ENCODE measurements around the gene CREG2. TPM values are rescaled to one million over a fixed set of nuclear protein-coding genes. Genes with fewer than 3 reads are reported as not detected.

CREG2 gene
- total and polyA plus RNA-seq, 2 experiments from 2014 or later, result 1.7 to 2.6 TPM

- Histone ChIP-seq H3K9me2 (ENCODE audit: insufficient read depth) (no peaks in the 10 kb centered on the region), H3F3A (replicated peaks; ENCODE audit: low read depth) (peaks cover 6% of the 10 kb centered on the region; the same call in 1 of the 2 replicates), H3K4me2 (no peak overlapping the region), H3K27me3 (ENCODE audit: insufficient read depth) (no peaks in the 10 kb centered on the region), H3K36me3 (ENCODE audit: insufficient read depth) (no peaks in the 10 kb centered on the region), H3K27ac (ENCODE audit: low read depth) (no peak overlapping the region), H3K79me2 (replicated peaks; ENCODE audit: insufficient read depth) (no peaks in the 10 kb centered on the region), H2AFZ (peak overlapping the region; percentile 82), H3K4me1 (ENCODE audit: insufficient read depth) (peaks cover 24% of the 10 kb centered on the region), H4K20me1 (replicated peaks; ENCODE audit: insufficient read depth) (no peaks in the 10 kb centered on the region), H3K4me3 (no peak overlapping the region)
- DNase-seq (ENCODE audit: low spot score) (peak; percentile 95), ATAC-seq (peak; percentile 78)
- peaks cover 14% of the 10 kb centered on the region for H3K9me3 Mint-ChIP-seq
- no peak overlapping the region for H3K4me3 Mint-ChIP-seq
- H3K27ac Mint-ChIP-seq, result no peak overlapping the region
- TF ChIP-seq CTCF (conservative IDR thresholded peaks at IDR 0.05; ENCODE audit: low read depth in 2 of 2) (peak; percentile 89 to 91), ZNF114 (CRISPR knock-in tag; IDR thresholded peaks at IDR 0.05) (no peak)
- peaks cover 40% of the 10 kb centered on the region for H3K4me1 Mint-ChIP-seq
- peaks cover 13% of the 10 kb centered on the region for H3K27me3 Mint-ChIP-seq (ENCODE audit: insufficient read depth, low read depth, poor library complexity)
- peaks cover 6% of the 10 kb centered on the region; the same call in 1 of the 3 replicates for H3K36me3 Mint-ChIP-seq (ENCODE audit: low read depth)
Observed at GRCh38 chr2:101341901-101342624, 45.2 kb downstream of the CREG2 start.

DNA sequence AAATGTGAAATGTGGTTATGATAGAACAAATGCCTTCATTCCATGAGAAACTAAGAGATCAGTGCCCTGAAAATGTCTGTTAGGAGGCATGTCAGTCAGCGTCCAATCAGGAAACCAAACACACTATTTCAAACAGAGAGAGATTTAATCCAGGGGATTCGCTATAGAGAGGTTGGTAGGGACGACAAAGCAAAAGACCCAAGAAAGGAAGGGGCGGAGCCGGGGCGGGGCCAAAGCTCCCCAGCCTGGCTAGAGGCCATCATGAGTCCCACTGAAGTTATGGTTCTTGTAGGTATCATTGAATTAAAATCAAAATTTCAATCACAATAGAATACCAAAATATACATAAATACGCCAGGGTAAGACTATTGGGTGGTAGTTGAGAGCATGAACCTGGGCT is 45.9 kb downstream of the CREG2 start:
- H3K27me3 Mint-ChIP-seq (ENCODE audit: insufficient read depth, low read depth, poor library complexity), result peaks cover 13% of the 10 kb centered on the region
- no peak for TF ChIP-seq CREB1 (CRISPR knock-in tag; IDR thresholded peaks at IDR 0.05; ENCODE audit: low read depth)
- TF ChIP-seq CTCF (conservative IDR thresholded peaks at IDR 0.05; ENCODE audit: low read depth in 2 of 2), result no peak
- H3K9me2 ChIP-seq (ENCODE audit: insufficient read depth), result no peaks in the 10 kb centered on the region
- H3K27ac Mint-ChIP-seq, result no peak overlapping the region
- H4K20me1 ChIP-seq (replicated peaks; ENCODE audit: insufficient read depth), result no peaks in the 10 kb centered on the region
- H3K79me2 ChIP-seq (replicated peaks; ENCODE audit: insufficient read depth), result no peaks in the 10 kb centered on the region
- no peaks in the 10 kb centered on the region for H3K36me3 ChIP-seq (ENCODE audit: insufficient read depth)
- ATAC-seq, result peak; percentile 56
- H3K36me3 Mint-ChIP-seq (ENCODE audit: low read depth), result peaks cover 6% of the 10 kb centered on the region; the same call in 1 of the 3 replicates
- H3K27ac ChIP-seq (ENCODE audit: low read depth), result no peak overlapping the region
- H3K4me3 Mint-ChIP-seq, result no peak overlapping the region
- no peak overlapping the region for H3K4me3 ChIP-seq
- peak; percentile 65 for DNase-seq (ENCODE audit: low spot score)
- H3F3A ChIP-seq (replicated peaks; ENCODE audit: low read depth), result peaks cover 6% of the 10 kb centered on the region; the same call in 1 of the 2 replicates
- H3K27me3 ChIP-seq (ENCODE audit: insufficient read depth), result no peaks in the 10 kb centered on the region
- peaks cover 14% of the 10 kb centered on the region for H3K9me3 Mint-ChIP-seq
- H2AFZ ChIP-seq, result no peak overlapping the region
- peaks cover 40% of the 10 kb centered on the region for H3K4me1 Mint-ChIP-seq
- no peak overlapping the region for H3K4me2 ChIP-seq
- peaks cover 24% of the 10 kb centered on the region for H3K4me1 ChIP-seq (ENCODE audit: insufficient read depth)

DNA sequence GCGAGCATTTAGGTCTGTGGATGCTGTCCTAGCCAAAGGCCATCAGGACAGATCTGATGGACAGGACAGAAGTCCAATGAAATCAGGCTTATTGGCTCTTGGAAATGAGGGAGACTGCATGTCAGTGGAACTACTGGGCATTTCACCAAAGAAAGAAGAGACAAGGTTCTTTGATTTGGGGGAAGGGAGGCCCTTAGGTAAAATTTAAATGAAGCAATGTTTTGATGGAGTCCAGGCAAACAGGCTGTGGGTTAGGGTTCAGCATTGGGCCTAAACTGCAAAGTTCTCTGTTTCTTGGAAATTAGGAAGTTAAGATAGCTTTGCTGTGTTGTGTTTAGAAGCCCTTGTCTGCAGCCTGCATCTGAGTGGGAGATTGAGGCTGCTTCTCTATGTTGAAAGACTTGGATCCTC is 47.2 kb downstream of the CREG2 start:
- H3K9me3 Mint-ChIP-seq, result peaks cover 14% of the 10 kb centered on the region
- Histone ChIP-seq H3K27ac (ENCODE audit: low read depth) (no peak overlapping the region), H3K4me1 (ENCODE audit: insufficient read depth) (peaks cover 24% of the 10 kb centered on the region), H3K27me3 (ENCODE audit: insufficient read depth) (no peaks in the 10 kb centered on the region), H3K36me3 (ENCODE audit: insufficient read depth) (no peaks in the 10 kb centered on the region), H2AFZ (peak overlapping the region; percentile 87), H3F3A (replicated peaks; ENCODE audit: low read depth) (peaks cover 6% of the 10 kb centered on the region; the same call in 1 of the 2 replicates), H3K79me2 (replicated peaks; ENCODE audit: insufficient read depth) (no peaks in the 10 kb centered on the region), H3K9me2 (ENCODE audit: insufficient read depth) (no peaks in the 10 kb centered on the region), H4K20me1 (replicated peaks; ENCODE audit: insufficient read depth) (no peaks in the 10 kb centered on the region), H3K4me2 (peak overlapping the region; percentile 48), H3K4me3 (peak overlapping the region; percentile 10; the same call in 1 of the 2 replicates)
- ATAC-seq, result peak; percentile 19; the same call in 2 of the 3 replicates
- peaks cover 6% of the 10 kb centered on the region; the same call in 1 of the 3 replicates for H3K36me3 Mint-ChIP-seq (ENCODE audit: low read depth)
- H3K27ac Mint-ChIP-seq, result 0 out of 2 replicates have a peak overlapping the region, but pooled peaks have one; percentile 26
- H3K27me3 Mint-ChIP-seq (ENCODE audit: insufficient read depth, low read depth, poor library complexity), result peaks cover 13% of the 10 kb centered on the region
- H3K4me3 Mint-ChIP-seq, result no peak overlapping the region; the same call in 2 of the 3 replicates
- peaks cover 40% of the 10 kb centered on the region for H3K4me1 Mint-ChIP-seq
- DNase-seq (ENCODE audit: low spot score), result peak; percentile 39
- no peak for TF ChIP-seq EZH2 (IDR thresholded peaks at IDR 0.05; ENCODE audit: low read depth, unreplicated experiment)
- no peak for TF ChIP-seq EZH2phosphoT487 (IDR thresholded peaks at IDR 0.05; ENCODE audit: unreplicated experiment)
- TF ChIP-seq ZNF114 (CRISPR knock-in tag; IDR thresholded peaks at IDR 0.05), result no peak
- no peak for TF ChIP-seq STAT1 (IDR thresholded peaks at IDR 0.05; ENCODE audit: unreplicated experiment)
- no peak for TF ChIP-seq ETS1 (IDR thresholded peaks at IDR 0.05)
- TF ChIP-seq, protein P1, sequence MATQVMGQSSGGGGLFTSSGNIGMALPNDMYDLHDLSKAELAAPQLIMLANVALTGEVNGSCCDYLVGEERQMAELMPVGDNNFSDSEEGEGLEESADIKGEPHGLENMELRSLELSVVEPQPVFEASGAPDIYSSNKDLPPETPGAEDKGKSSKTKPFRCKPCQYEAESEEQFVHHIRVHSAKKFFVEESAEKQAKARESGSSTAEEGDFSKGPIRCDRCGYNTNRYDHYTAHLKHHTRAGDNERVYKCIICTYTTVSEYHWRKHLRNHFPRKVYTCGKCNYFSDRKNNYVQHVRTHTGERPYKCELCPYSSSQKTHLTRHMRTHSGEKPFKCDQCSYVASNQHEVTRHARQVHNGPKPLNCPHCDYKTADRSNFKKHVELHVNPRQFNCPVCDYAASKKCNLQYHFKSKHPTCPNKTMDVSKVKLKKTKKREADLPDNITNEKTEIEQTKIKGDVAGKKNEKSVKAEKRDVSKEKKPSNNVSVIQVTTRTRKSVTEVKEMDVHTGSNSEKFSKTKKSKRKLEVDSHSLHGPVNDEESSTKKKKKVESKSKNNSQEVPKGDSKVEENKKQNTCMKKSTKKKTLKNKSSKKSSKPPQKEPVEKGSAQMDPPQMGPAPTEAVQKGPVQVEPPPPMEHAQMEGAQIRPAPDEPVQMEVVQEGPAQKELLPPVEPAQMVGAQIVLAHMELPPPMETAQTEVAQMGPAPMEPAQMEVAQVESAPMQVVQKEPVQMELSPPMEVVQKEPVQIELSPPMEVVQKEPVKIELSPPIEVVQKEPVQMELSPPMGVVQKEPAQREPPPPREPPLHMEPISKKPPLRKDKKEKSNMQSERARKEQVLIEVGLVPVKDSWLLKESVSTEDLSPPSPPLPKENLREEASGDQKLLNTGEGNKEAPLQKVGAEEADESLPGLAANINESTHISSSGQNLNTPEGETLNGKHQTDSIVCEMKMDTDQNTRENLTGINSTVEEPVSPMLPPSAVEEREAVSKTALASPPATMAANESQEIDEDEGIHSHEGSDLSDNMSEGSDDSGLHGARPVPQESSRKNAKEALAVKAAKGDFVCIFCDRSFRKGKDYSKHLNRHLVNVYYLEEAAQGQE (IDR thresholded peaks at IDR 0.05; ENCODE audit: unreplicated experiment), result no peak
- TF ChIP-seq CREB1 (CRISPR knock-in tag; IDR thresholded peaks at IDR 0.05; ENCODE audit: low read depth), result no peak

All from GM23338 (cell line).